K562 (cell line): ENCODE data around the gene ADK. TPM values are rescaled to one million over a fixed set of nuclear protein-coding genes. Genes with fewer than 3 reads are reported as not detected.

ENCODE experiments used
- ETV6 ChIP-seq, 3 experiments: fragments of 150-350 bp in 1 of 3; sonication (generic) in 1 of 3; formaldehyde crosslinking in 1 of 3; IDR thresholded peaks; 2 replicates each; pipeline versions ENCODE4 v1.6.1 to v1.8.0; 2014 to 2022; ENCODE audit warnings: borderline replicate concordance in 2 of 3, low read depth in 2 of 3, antibody characterized with exemption in 1 of 3, low read length in 1 of 3, mild to moderate bottlenecking in 1 of 3, missing genetic modification reagents in 1 of 3
- HES1 ChIP-seq: fragments of 450-650 bp; IDR thresholded peaks from 2 replicates; pipeline ENCODE4 v1.6.1; 2016; ENCODE audit warnings: low read depth, mild to moderate bottlenecking, moderate library complexity
- LEF1 ChIP-seq: fragments of 450-650 bp; IDR thresholded peaks from 2 replicates; pipeline ENCODE4 v1.6.1; 2016; ENCODE audit warnings: mild to moderate bottlenecking
- MAFF ChIP-seq: IDR thresholded peaks from 2 replicates; pipeline ENCODE4 v1.6.1; 2012; ENCODE audit warnings: low read length, improper control_type of control experiment
- NBN ChIP-seq: fragments of 450-650 bp; IDR thresholded peaks from 2 replicates; pipeline ENCODE4 v1.6.1; 2016; ENCODE audit warnings: low read depth, mild to moderate bottlenecking
- NCOR1 ChIP-seq: fragments of 450-650 bp; IDR thresholded peaks from 2 replicates; pipeline ENCODE4 v1.6.1; 2016; ENCODE audit warnings: mild to moderate bottlenecking, moderate library complexity
- SMAD2 ChIP-seq: fragments of 150-350 bp; IDR thresholded peaks from 2 replicates; pipeline ENCODE4 v1.6.1; 2014; ENCODE audit warnings: low read depth, mild to moderate bottlenecking, low read length
- SP2 ChIP-seq: IDR thresholded peaks from 2 replicates; pipeline ENCODE4 v1.6.1; 2011; ENCODE audit warnings: mild to moderate bottlenecking, low read depth, low read length, moderate library complexity; ENCODE audit not compliant: poor library complexity, severe bottlenecking; ENCODE audit errors: extremely low read depth
- STAT5A ChIP-seq: IDR thresholded peaks from 2 replicates; pipeline ENCODE4 v1.6.1; 2012; ENCODE audit warnings: low read length, inconsistent platforms, borderline replicate concordance
- TCFL5 ChIP-seq: fragments of 250-450 bp; sonication (Bioruptor Pico); conservative IDR thresholded peaks from 2 replicates; pipeline ENCODE4 v1.6.1; 2021; ENCODE audit warnings: mild to moderate bottlenecking, moderate library complexity, matching md5 sums
- polyA plus RNA-seq, 8 experiments: library from polyadenylated mRNA; depleted of rRNA in 4 of 8; stranded (reverse) in 5 of 8; unstranded in 3 of 8; fragments of >200 nt; fragmentation: Nextera tagmentation in 2 of 8; fragmentation: Illumina TruSeq in 1 of 8; extraction: Ambion mirVana in 2 of 8; extraction: Trizol in 1 of 8; gene quantifications; 2 replicates each; pipeline versions ENCODE4 v1.2.1 to v1.2.3, GENCODE V29; 2011 to 2014; ENCODE audit warnings: inconsistent platforms in 1 of 8, missing spikeins in 1 of 8
- total RNA-seq, 7 experiments: library from RNA; depleted of rRNA in 6 of 7; stranded (reverse); fragments of >200 nt in 6 of 7; fragmentation: Illumina TruSeq in 2 of 7; extraction: Trizol in 2 of 7; gene quantifications; 2 replicates each; pipeline versions ENCODE4 v1.2.1 to v1.2.3, GENCODE V29; 2011 to 2021; ENCODE audit warnings: low replicate concordance in 1 of 7
- TF ChIP-seq, protein P1 (sequence below): sonication (generic); formaldehyde crosslinking; IDR thresholded peaks from 2 replicates; pipeline ENCODE4 v1.8.1; 2022; ENCODE audit warnings: missing genetic modification reagents

ADK gene
- total and polyA plus RNA-seq, 9 of the 15 experiments (the other 6 are each of a cell fraction or from before 2014, with no cell fraction given) = 54.2 to 97.8 (median 73.6) TPM

DNA sequence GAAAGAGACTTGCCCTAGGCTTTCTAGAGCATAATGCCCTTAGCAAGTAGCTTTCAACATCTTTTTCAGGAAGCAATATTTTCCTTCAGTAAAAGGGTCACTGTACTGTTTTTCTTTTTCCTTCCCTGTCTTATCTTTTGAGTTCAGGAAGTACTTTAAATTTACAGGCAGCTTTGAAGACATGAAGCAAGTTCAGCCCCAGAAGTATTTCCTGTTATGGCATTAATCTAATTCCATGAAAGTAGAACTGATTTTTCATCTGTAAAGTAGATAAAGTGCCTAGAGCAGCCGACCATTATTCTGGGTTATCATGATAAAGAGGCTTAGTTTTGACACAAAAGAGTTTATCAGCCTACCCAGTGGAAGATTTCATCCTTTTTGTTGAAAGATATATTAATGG is 288.2 kb downstream of the ADK start (continued):
- TF ChIP-seq ETV6 (IDR thresholded peaks at IDR 0.05; ENCODE audit: borderline replicate concordance in 1 of 2, low read depth in 2 of 2, low read length in 1 of 2) (peak; percentile 70 to 86; a peak in 2 of 4 replicates), ETV6 (CRISPR knock-in tag; IDR thresholded peaks at IDR 0.05; ENCODE audit: borderline replicate concordance) (no peak), STAT5A (peak; percentile 46; the same call in 1 of the 2 replicates), MAFF (no peak), LEF1 (0 out of 2 replicates have a peak, but pooled peaks have one; percentile 26), SMAD2 (no peak), HES1 (0 out of 2 replicates have a peak, but pooled peaks have one; percentile 40), NBN (no peak), TCFL5 (CRISPR knock-in tag) (no peak), SP2 (no peak), NCOR1 (peak; percentile 42)
- TF ChIP-seq, protein P1, sequence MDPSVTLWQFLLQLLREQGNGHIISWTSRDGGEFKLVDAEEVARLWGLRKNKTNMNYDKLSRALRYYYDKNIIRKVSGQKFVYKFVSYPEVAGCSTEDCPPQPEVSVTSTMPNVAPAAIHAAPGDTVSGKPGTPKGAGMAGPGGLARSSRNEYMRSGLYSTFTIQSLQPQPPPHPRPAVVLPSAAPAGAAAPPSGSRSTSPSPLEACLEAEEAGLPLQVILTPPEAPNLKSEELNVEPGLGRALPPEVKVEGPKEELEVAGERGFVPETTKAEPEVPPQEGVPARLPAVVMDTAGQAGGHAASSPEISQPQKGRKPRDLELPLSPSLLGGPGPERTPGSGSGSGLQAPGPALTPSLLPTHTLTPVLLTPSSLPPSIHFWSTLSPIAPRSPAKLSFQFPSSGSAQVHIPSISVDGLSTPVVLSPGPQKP (CRISPR knock-in tag) = no peak
